GM18499 (cell line): Measurements from ENCODE around the gene STX1A.
A peak's percentile ranks its signal among the peaks of the same experiment; 100 is the strongest.
"Not testable (repeated sequence)": the region's sequence is repeated elsewhere in the genome, so short reads cannot be mapped to it uniquely, and the experiment has no call there.

ENCODE experiments used
- ATAC-seq: cut with Tn5 transposase; IDR thresholded peaks from one replicate; pipeline ENCODE4 v1.9.1; 2021; ENCODE audit warnings: moderate number of reproducible peaks; ENCODE audit not compliant: insufficient read depth, unreplicated experiment

Gene STX1A

GRCh38 chr7:73688288-73688687, 31.2 kb downstream of the STX1A start:
- no peak for ATAC-seq

GRCh38 chr7:73685311-73685710, 34.2 kb downstream of the STX1A start:
- no peak for ATAC-seq

- peak; percentile 12 for ATAC-seq
These were observed 35.4 kb downstream of the STX1A start for GRCh38 chr7:73683788-73684693.

GRCh38 chr7:73683056-73683787, 36.2 kb downstream of the STX1A start, which contains the start of the genes BUD23 and DNAJC30:
TSS of gene BUD23 (plus strand) at chr7:73683597. CDS start at chr7:73683626, 29 bp downstream.
TSS of gene DNAJC30 (minus strand) at chr7:73683453. CDS start at chr7:73683423, 30 bp downstream.
- peak; percentile 76 for ATAC-seq

GRCh38 chr7:73682745-73683055, 36.8 kb downstream of the STX1A start:
- no peak for ATAC-seq

- no peak for ATAC-seq
These were observed 38.4 kb downstream of the STX1A start for GRCh38 chr7:73681031-73681430.

- no peak for ATAC-seq
These were observed 39.0 kb downstream of the STX1A start for GRCh38 chr7:73680501-73680900.

GRCh38 chr7:73679709-73680108, 39.8 kb downstream of the STX1A start:
- no peak for ATAC-seq

GRCh38 chr7:73678862-73679261, 40.6 kb downstream of the STX1A start:
- no peak for ATAC-seq

GRCh38 chr7:73676062-73676461, 43.4 kb downstream of the STX1A start:
- ATAC-seq, result not testable (repeated sequence)

GRCh38 chr7:73674468-73675124, 44.9 kb downstream of the STX1A start:
- no peak for ATAC-seq

GRCh38 chr7:73671857-73672445, 47.5 kb downstream of the STX1A start:
- no peak for ATAC-seq

- ATAC-seq, result no peak
These were observed 48.2 kb downstream of the STX1A start for GRCh38 chr7:73671322-73671661.

GRCh38 chr7:73669858-73670385, 49.5 kb downstream of the STX1A start:
- no peak for ATAC-seq

- no peak for ATAC-seq
These were observed 50.2 kb downstream of the STX1A start for GRCh38 chr7:73669288-73669701.

GRCh38 chr7:73668886-73669230, 50.6 kb downstream of the STX1A start:
- no peak for ATAC-seq

GRCh38 chr7:73668103-73668885, 51.2 kb downstream of the STX1A start:
- ATAC-seq, result no peak

- peak; percentile 46 for ATAC-seq
These were observed 51.9 kb downstream of the STX1A start, which contains the start of gene VPS37D for GRCh38 chr7:73667344-73668102. TSS of gene VPS37D (plus strand) at chr7:73667831. CDS start at chr7:73667959, 128 bp downstream.

- ATAC-seq, result no peak
These were observed 56.4 kb downstream of the STX1A start for GRCh38 chr7:73663033-73663432.
